ENCODE results near the gene ZYX. TPM values are rescaled to one million over a fixed set of nuclear protein-coding genes. Genes with fewer than 3 reads are reported as not detected.

ZYX gene
- total RNA-seq, 1 experiment from 2014 or later = 179 TPM

GRCh38 chr7:143334244-143334643 lies 46.9 kb upstream of the ZYX start:
- no peaks in the 10 kb centered on the region for H3K9me3 Mint-ChIP-seq
- H3K4me3 Mint-ChIP-seq = no peak overlapping the region
- ATAC-seq (no peak), DNase-seq (ENCODE audit: low spot score) (no peak)
- H3K27ac Mint-ChIP-seq = no peak overlapping the region
- H3K27me3 Mint-ChIP-seq (ENCODE audit: low read depth) = peaks cover 2% of the 10 kb centered on the region; the same call in 1 of the 2 replicates
- TF ChIP-seq MLX (CRISPR knock-in tag; IDR thresholded peaks at IDR 0.05) (no peak), GTF2I (CRISPR knock-in tag; conservative IDR thresholded peaks at IDR 0.05) (no peak), TEAD1 (CRISPR knock-in tag; IDR thresholded peaks at IDR 0.05) (no peak), FOXJ3 (CRISPR knock-in tag; IDR thresholded peaks at IDR 0.05; ENCODE audit: borderline replicate concordance) (no peak), MXD4 (CRISPR knock-in tag; IDR thresholded peaks at IDR 0.05; ENCODE audit: borderline replicate concordance) (no peak), ZNF396 (CRISPR knock-in tag; IDR thresholded peaks at IDR 0.05; ENCODE audit: borderline replicate concordance) (no peak), TEAD4 (CRISPR knock-in tag; IDR thresholded peaks at IDR 0.05) (no peak), MAX (CRISPR knock-in tag; IDR thresholded peaks at IDR 0.05) (no peak), CREM (CRISPR knock-in tag; IDR thresholded peaks at IDR 0.05) (no peak), ATF1 (CRISPR knock-in tag; IDR thresholded peaks at IDR 0.05) (no peak), FOXP1 (CRISPR knock-in tag; IDR thresholded peaks at IDR 0.05; ENCODE audit: borderline replicate concordance) (no peak), JUN (CRISPR knock-in tag; IDR thresholded peaks at IDR 0.05) (no peak), NR2C2 (CRISPR knock-in tag; IDR thresholded peaks at IDR 0.05) (no peak), IRF2 (CRISPR knock-in tag; IDR thresholded peaks at IDR 0.05; ENCODE audit: borderline replicate concordance, low read depth) (no peak), ZNF423 (CRISPR knock-in tag; IDR thresholded peaks at IDR 0.05) (no peak), PRRX2 (CRISPR knock-in tag; IDR thresholded peaks at IDR 0.05) (no peak), SMAD3 (CRISPR knock-in tag; IDR thresholded peaks at IDR 0.05; ENCODE audit: borderline replicate concordance) (no peak), USF1 (CRISPR knock-in tag; IDR thresholded peaks at IDR 0.05) (no peak), OVOL2 (CRISPR knock-in tag; IDR thresholded peaks at IDR 0.05; ENCODE audit: borderline replicate concordance) (no peak)
- ChIA-PET POLR2A (no interaction called here), CTCF (interaction anchor here (1.5 kb wide), 1 partner anchor 119 kb away, joined by 5 read pairs; no protein-coding TSS in a partner anchor)
- H3K4me1 Mint-ChIP-seq = 0 out of 2 replicates have a peak, but pooled peaks cover 3% of the 10 kb centered on the region
- H3K36me3 Mint-ChIP-seq = no peaks in the 10 kb centered on the region

- CTCF ChIA-PET = interaction anchor here (1.0 to 1.5 kb wide), 2 partner anchors 8 to 18 kb away, joined by 3 to 11 read pairs; no protein-coding TSS in a partner anchor
- TF ChIP-seq ETV6 (CRISPR knock-in tag; IDR thresholded peaks at IDR 0.05) (no peak), ELF4 (CRISPR knock-in tag; IDR thresholded peaks at IDR 0.05; ENCODE audit: low read depth) (no peak)
- DNase-seq (ENCODE audit: low spot score) = no peak
- POLR2A ChIA-PET = no interaction called here
- Mint-ChIP-seq H3K27ac (no peak overlapping the region), H3K36me3 (no peaks in the 10 kb centered on the region), H3K27me3 (ENCODE audit: low read depth) (peaks cover 2% of the 10 kb centered on the region; the same call in 1 of the 2 replicates), H3K4me1 (no peaks in the 10 kb centered on the region), H3K9me3 (no peaks in the 10 kb centered on the region), H3K4me3 (no peak overlapping the region)
- ATAC-seq = no peak
Measured at GRCh38 chr7:143337216-143337615, 43.9 kb upstream of the ZYX start.

- CTCF ChIA-PET = interaction anchor here (1.6 kb wide), 1 partner anchor 102 kb away, joined by 4 read pairs; no protein-coding TSS in a partner anchor
- ATAC-seq (no peak), DNase-seq (ENCODE audit: low spot score) (no peak)
- H3K9me3 Mint-ChIP-seq = peaks cover 2% of the 10 kb centered on the region; the same call in 1 of the 2 replicates
- H3K4me1 Mint-ChIP-seq = peaks cover 20% of the 10 kb centered on the region
- H3K27me3 Mint-ChIP-seq (ENCODE audit: low read depth) = peaks cover 18% of the 10 kb centered on the region
- no peak overlapping the region for H3K27ac Mint-ChIP-seq
- no peaks in the 10 kb centered on the region for H3K36me3 Mint-ChIP-seq
- POLR2A ChIA-PET = no interaction called here
- H3K4me3 Mint-ChIP-seq = no peak overlapping the region
- no peak for TF ChIP-seq KAT7 (CRISPR knock-in tag; IDR thresholded peaks at IDR 0.05; ENCODE audit: borderline replicate concordance)
- TF ChIP-seq ZNF219 (CRISPR knock-in tag; IDR thresholded peaks at IDR 0.05; ENCODE audit: borderline replicate concordance) = no peak
- no peak for TF ChIP-seq NR1H2 (CRISPR knock-in tag; IDR thresholded peaks at IDR 0.05)
- no peak for TF ChIP-seq USF2 (CRISPR knock-in tag; IDR thresholded peaks at IDR 0.05)
- TF ChIP-seq JUN (CRISPR knock-in tag; IDR thresholded peaks at IDR 0.05) = no peak
- no peak for TF ChIP-seq ZNF121 (CRISPR knock-in tag; IDR thresholded peaks at IDR 0.05)
- TF ChIP-seq ZNF532 (CRISPR knock-in tag; IDR thresholded peaks at IDR 0.05; ENCODE audit: borderline replicate concordance) = no peak
- TF ChIP-seq ZNF263 (CRISPR knock-in tag; IDR thresholded peaks at IDR 0.05; ENCODE audit: low read depth) = no peak
- no peak for TF ChIP-seq MAX (CRISPR knock-in tag; IDR thresholded peaks at IDR 0.05)
- no peak for TF ChIP-seq FOXJ3 (CRISPR knock-in tag; IDR thresholded peaks at IDR 0.05; ENCODE audit: borderline replicate concordance)
Measured at GRCh38 chr7:143341842-143342241, 39.3 kb upstream of the ZYX start.

All from WTC11 (cell line).